Activated T-cell treated with anti-CD3 and anti-CD28 coated beads, Interleukin-2, amount 50 U/mL, for 4 hours (primary cell): ENCODE measurements around the gene DYNLL1. TPM values are rescaled to one million over a fixed set of nuclear protein-coding genes. Genes with fewer than 3 reads are reported as not detected.
A peak's percentile ranks its signal among the peaks of the same experiment; 100 is the strongest.
"Not testable (repeated sequence)": the region's sequence is repeated elsewhere in the genome, so short reads cannot be mapped to it uniquely, and the experiment has no call there.

Experiments used
- ATAC-seq, 2 donors: fragments of 200-7000 bp; cut with Tn5 transposase; one replicate each; pipeline ENCODE4 v1.10.0; 2021
- DNase-seq: peaks from one replicate; pipeline ENCODE4 v3.0.0-alpha.2; 2020
- H3K27me3 Mint-ChIP-seq: one replicate; pipeline ENCODE4 v1.8.0; 2021; ENCODE audit warnings: low read depth, mixed read lengths
- H3K36me3 Mint-ChIP-seq: one replicate; pipeline ENCODE4 v1.8.0; 2022; ENCODE audit warnings: mixed read lengths; ENCODE audit not compliant: insufficient read depth
- H3K4me1 Mint-ChIP-seq: one replicate; pipeline ENCODE4 v1.8.0; 2021; ENCODE audit warnings: low read depth, mixed read lengths
- H3K4me3 Mint-ChIP-seq: one replicate; pipeline ENCODE4 v1.8.0; 2021; ENCODE audit warnings: mild to moderate bottlenecking, moderate library complexity, mixed read lengths
- H3K9me3 Mint-ChIP-seq: one replicate; pipeline ENCODE4 v1.8.0; 2021; ENCODE audit warnings: mixed read lengths
- total RNA-seq, 3 donors: library from RNA; stranded (reverse); gene quantifications; one replicate each; pipeline ENCODE4 v1.2.1, GENCODE V29; 2021

DYNLL1 gene
- total RNA-seq, 3 donors from 2014 or later = 243 to 252 (median 248) TPM

DNA sequence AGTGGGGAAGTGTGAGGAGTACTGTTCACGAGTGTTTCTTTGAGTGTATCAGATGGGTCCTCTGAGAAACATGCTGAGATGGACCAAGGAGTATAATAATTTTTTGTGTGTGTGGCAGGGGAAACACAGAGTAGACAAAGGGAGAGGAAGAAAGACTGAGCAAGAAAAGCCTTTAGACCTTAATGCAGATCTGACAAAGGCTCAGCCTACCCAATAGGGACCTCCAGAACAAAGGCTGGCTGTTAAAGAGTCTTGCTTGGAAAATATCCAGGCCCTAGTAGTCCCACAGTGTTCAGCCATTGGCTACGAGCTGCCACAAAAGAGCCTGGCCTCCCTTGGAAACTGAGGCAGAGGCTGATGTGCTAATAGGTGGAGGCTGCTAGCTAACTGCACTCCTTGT, 19.6 kb downstream of the DYNLL1 start:
- Mint-ChIP-seq H3K9me3 (no peaks in the 10 kb centered on the region), H3K4me3 (no peak overlapping the region), H3K4me1 (no peaks in the 10 kb centered on the region), H3K27me3 (no peaks in the 10 kb centered on the region), H3K36me3 (peaks cover 18% of the 10 kb centered on the region)
- no peak for DNase-seq
- ATAC-seq = no peak

DNA sequence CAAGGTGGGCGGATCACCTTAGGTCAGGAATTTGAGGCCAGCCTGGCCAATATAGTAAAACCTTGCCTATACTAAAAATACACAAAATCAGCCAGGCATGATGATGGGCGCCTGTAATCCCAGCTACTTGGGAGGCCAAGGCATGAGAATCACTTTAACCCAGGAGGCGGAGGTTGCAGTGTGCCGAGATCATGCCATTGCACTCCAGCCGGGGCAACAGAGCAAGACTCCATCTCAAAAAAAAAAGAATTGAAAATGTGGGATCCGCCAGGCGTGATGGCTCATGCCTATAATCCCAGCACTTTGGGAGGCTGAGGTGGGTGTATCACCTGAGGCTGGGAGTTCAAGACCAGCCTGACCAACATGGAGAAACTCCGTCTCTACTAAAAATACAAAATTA, 23.4 kb downstream of the DYNLL1 start:
- DNase-seq, ATAC-seq, H3K4me3 Mint-ChIP-seq, H3K27me3 Mint-ChIP-seq, H3K4me1 Mint-ChIP-seq, H3K9me3 Mint-ChIP-seq: not testable (repeated sequence)
- peaks cover 16% of the 10 kb centered on the region for H3K36me3 Mint-ChIP-seq

DNA sequence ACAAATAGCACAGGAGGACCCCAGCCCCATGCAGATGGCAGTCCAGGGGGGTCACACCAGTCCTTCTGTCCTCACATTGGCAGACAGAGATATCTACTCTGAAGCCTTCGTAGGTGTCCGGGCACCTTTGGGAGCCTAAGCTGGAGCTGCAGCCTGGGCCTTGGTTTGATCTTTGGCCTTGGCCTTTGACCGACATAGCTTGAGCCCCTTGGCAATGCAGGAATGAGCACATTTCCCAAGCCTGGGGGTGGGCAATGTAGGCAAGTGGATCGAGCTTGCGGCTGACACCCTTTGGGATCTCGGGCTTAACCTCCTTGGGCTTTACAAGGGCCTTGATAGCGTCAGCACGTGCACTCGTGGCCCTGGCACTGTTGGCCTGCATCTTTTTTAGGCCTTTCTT, 26.7 kb downstream of the DYNLL1 start:
- DNase-seq = no peak
- Mint-ChIP-seq H3K36me3 (peaks cover 6% of the 10 kb centered on the region), H3K9me3 (no peaks in the 10 kb centered on the region), H3K4me3 (no peak overlapping the region), H3K27me3 (no peaks in the 10 kb centered on the region), H3K4me1 (peaks cover 3% of the 10 kb centered on the region)
- no peak for ATAC-seq

DNA sequence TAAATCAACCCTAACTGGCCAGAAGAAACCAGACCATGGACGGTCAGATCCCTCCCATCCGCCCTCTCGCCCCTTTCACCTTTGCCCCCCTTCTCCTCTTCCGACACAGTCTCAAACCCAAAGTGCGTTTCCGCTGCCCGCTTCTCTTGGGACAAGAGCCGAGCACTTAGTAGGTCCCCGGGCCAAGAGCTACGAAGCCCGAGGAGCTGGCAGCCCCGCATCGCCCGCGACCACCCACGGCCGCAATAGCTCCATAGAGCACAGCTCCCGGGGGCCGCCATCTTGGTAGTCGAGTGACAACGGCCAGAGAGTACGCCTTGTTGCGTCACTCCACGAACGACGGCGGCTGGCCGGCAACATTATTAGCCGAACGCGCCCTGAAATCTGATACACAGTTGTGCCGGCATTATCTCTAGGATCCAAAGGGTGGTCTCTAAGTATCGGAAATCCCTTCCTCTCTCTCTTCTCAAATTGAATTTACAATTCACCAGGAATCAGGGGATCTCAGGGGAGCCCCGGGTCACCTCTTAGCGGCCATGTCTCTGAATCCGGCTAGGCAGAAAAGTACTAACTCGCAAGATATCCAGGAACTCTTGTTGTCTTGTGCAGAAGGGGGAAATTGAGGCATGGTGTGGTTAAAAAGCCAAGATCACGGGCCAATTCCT, 33.1 kb downstream of the DYNLL1 start, which contains the start of gene COQ5:
Gene COQ5, minus strand, starts transcription at position 298 of the 665 bp plus-strand sequence. Its CDS starts 17 bp downstream, at position 281.
- peaks cover 4% of the 10 kb centered on the region for H3K36me3 Mint-ChIP-seq
- no peaks in the 10 kb centered on the region for H3K27me3 Mint-ChIP-seq
- H3K4me3 Mint-ChIP-seq = peak within 1 kb of the TSS; percentile 100
- peak; percentile 78 for DNase-seq
- H3K4me1 Mint-ChIP-seq = peaks cover 21% of the 10 kb centered on the region
- peak; percentile 97 to 98 for ATAC-seq
- no peaks in the 10 kb centered on the region for H3K9me3 Mint-ChIP-seq

DNA sequence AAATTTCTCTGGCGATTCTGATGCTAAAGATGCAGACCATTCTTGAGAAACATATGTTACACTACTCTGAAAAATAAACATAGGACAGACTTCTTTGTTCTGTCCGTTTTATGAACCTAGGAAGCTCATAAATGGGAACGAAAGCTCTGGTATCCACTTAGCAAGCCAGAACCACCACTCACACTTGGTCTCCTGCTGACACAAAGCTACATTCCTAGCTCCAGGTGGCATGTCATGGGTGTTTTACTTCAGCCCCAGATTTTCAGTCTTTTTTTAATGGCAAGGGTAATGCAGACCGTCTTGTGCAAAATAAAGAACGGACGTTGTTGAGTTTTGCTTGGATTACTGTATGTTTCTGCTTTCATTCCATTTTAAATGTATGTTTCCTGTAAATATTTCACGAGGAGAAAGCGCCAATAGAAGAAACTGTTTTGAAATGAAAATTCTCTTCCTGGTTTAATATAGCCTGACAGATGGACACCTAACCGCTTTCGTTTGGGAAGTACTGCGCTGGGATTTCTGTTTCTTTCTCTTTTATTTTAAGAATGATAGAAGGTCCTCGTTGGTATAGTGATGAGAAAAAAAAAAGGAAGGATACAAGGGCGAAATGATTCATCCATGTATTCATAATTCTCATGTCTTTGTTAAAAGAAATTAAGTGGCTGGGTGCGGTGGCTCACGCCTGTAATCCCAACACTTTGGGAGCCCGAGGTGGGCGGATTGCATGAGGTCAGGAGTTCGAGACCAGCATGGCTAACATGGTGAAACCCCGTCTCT, 33.9 kb downstream of the DYNLL1 start:
- H3K27me3 Mint-ChIP-seq = no peaks in the 10 kb centered on the region
- H3K4me3 Mint-ChIP-seq = peak overlapping the region; percentile 100
- peaks cover 4% of the 10 kb centered on the region for H3K36me3 Mint-ChIP-seq
- no peak for DNase-seq
- H3K9me3 Mint-ChIP-seq = no peaks in the 10 kb centered on the region
- peaks cover 23% of the 10 kb centered on the region for H3K4me1 Mint-ChIP-seq
- no peak for ATAC-seq

DNA sequence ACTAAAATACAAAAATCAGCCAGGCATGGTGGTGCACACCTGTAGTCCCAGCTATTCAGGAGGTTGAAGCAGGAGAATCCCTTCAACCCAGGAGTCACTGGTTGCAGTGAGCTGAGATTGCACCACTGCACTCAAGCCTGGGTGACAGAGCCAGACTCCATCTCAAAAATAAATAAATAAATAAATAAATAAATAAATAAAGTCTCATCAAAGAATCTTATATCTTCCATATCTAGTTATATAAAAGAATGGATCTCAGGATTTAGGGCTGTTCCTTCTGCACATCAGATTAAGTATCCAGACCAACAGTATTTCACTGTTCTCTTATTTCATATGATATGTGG, 34.5 kb downstream of the DYNLL1 start:
- Mint-ChIP-seq H3K4me3 (peak overlapping the region; percentile 100), H3K4me1 (peaks cover 24% of the 10 kb centered on the region)
- not testable (repeated sequence) for DNase-seq, H3K36me3 Mint-ChIP-seq, ATAC-seq, H3K9me3 Mint-ChIP-seq, H3K27me3 Mint-ChIP-seq

DNA sequence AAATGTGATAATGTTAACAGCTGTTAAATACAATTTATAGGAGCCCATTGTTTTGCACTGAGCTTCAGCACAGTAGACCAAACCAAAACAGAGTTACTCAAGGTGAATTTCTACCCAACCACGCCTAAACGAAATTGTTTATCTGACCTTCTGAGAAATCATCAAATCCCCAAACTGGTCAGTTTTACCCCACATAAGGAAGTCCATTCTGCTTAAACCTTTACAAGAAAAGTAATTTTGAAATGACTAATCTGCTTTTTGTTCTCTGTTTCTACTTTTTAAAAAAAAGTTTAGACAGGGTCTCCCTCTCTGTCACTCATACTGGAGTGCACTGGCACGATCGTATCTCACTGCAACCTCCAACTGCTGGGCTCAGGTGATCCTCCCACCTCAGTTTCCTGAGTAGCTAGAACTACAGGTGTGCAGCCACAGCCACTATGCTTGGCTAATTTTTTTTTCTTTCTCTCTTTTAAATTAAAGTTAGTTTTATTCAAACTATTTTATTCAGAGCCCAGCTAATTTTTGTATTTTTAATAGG, 36.9 kb downstream of the DYNLL1 start:
- Mint-ChIP-seq H3K27me3 (no peaks in the 10 kb centered on the region), H3K4me3 (no peak overlapping the region), H3K9me3 (no peaks in the 10 kb centered on the region), H3K4me1 (peaks cover 43% of the 10 kb centered on the region), H3K36me3 (peaks cover 4% of the 10 kb centered on the region)
- DNase-seq (no peak), ATAC-seq (no peak)

DNA sequence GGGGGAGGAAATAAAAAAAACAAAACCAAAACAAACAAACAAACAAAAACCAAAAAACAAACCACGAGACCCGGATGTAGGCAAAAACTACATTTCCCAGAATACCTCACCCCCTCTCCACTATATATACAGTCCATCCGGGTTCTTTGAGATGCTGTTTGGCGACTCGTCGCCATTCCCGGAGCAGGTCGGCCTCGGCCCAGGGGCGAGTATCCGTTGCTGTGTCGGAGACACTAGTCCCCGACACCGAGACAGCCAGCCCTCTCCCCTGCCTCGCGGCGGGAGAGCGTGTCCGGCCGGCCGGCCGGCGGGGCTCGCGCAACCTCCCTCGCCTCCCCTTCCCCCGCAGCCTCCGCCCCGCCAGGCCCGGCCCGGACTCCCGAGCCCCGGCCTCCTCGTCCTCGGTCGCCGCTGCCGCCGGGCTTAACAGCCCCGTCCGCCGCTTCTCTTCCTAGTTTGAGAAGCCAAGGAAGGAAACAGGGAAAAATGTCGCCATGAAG, 38.3 kb downstream of the DYNLL1 start, which contains the start of gene RNF10:
Gene RNF10, plus strand, starts transcription at position 154 of the 500 bp plus-strand sequence. CDS start 456 bp downstream, outside the sequence.
- Mint-ChIP-seq H3K27me3 (no peaks in the 10 kb centered on the region), H3K36me3 (peaks cover 7% of the 10 kb centered on the region), H3K4me1 (peaks cover 52% of the 10 kb centered on the region), H3K4me3 (peak within 1 kb of the TSS; percentile 95), H3K9me3 (no peaks in the 10 kb centered on the region)
- ATAC-seq (peak; percentile 75 to 76), DNase-seq (peak; percentile 60)

DNA sequence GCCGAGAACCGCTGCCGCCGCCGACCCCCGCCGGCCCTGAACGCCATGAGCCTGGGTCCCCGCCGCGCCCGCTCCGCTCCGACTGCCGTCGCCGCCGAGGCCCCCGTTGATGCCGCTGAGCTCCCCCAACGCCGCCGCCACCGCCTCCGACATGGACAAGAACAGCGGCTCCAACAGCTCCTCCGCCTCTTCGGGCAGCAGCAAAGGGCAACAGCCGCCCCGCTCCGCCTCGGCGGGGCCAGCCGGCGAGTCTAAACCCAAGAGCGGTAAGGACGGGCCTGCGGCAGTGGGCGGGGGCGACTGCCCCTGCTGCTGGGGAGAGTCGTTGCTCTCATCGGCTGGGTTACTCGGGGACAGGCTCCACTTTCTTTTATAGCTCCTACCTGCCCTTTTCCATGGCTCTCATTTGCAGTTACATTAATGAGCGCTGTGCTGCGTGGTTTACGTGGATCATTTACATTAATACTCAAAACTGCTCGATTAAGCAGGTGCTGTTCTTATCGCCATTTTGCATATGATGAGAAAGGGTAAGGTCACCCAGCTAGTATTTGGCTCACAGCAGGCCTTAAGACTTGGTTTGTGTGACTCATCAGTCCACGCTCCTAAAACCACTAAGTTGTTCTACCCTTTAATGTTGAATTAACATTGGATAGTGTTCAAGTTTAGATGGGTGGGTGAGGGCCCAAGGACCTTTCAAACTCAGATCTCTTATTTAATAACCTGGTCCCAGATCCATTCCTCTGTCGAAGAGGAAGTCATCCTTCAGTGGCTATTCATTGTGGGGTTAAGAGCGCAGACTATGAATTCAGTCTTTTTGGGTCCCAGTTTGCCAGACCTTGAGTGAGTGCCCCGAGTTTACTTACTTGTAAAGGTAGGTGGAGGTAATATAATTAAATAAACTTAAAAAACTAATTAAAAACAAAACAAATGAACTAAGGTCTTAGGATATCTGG, 39.1 kb downstream of the DYNLL1 start:
- H3K4me1 Mint-ChIP-seq = peaks cover 52% of the 10 kb centered on the region
- peak overlapping the region; percentile 95 for H3K4me3 Mint-ChIP-seq
- peaks cover 7% of the 10 kb centered on the region for H3K36me3 Mint-ChIP-seq
- H3K27me3 Mint-ChIP-seq = no peaks in the 10 kb centered on the region
- no peaks in the 10 kb centered on the region for H3K9me3 Mint-ChIP-seq
- DNase-seq = peak; percentile 27
- ATAC-seq = peak; percentile 69 to 70

DNA sequence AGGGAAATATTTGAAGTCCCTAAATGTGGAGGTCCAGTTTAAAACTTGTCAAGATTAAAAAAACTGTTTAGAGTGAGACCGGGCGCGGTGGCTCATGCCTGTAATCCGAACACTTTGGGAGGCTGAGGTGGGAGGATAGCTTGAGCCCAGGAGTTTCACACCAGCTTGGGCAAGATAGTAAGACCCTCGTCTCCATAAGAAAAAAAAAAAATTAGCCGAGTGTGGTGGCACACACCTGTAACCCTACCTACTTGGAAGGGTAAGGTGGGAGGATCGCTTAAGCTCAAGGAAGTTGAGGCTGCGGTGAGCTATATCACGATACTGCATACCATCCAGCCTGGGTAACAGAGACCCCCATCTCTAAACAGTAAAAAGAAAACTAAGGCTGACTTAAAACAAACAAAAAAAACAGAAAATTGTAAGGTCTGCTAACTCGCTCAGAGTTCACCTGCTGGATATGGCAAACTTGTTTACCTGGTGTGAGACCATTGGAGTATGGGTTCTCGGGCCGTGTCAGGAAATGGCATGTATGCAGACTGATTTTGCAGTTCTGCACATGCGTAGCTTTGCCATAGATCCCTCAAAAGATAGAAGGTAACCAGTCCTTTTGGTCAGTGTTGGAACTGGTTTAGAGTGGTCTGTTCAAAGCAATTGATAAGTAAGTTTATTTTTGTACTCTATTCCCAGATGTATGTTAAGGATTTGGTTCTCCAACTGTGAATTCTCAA, 40.3 kb downstream of the DYNLL1 start:
- Mint-ChIP-seq H3K36me3 (peaks cover 10% of the 10 kb centered on the region), H3K4me1 (peaks cover 62% of the 10 kb centered on the region), H3K4me3 (peak overlapping the region; percentile 95), H3K9me3 (no peaks in the 10 kb centered on the region), H3K27me3 (no peaks in the 10 kb centered on the region)
- DNase-seq (no peak), ATAC-seq (no peak)

DNA sequence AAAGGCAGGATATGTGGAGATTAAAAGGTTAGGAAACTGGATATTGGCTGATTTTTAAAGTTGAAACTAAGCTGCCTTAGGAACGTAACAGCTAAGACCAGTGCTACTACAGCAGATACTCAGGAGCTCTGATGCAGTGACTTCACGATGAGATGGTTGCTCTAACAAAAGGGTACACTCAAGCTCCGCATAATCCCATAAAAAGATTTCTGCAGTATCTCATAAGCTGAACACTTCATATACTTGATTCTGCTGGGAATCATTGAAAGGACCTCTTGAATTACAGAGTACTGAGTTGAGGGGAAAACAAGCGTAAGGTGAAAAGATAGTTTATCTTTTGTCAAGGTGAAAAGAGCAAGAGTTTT, 41.9 kb downstream of the DYNLL1 start:
- H3K4me3 Mint-ChIP-seq = peak overlapping the region; percentile 95
- peaks cover 62% of the 10 kb centered on the region for H3K4me1 Mint-ChIP-seq
- ATAC-seq (no peak), DNase-seq (no peak)
- H3K9me3 Mint-ChIP-seq = no peaks in the 10 kb centered on the region
- peaks cover 12% of the 10 kb centered on the region for H3K36me3 Mint-ChIP-seq
- H3K27me3 Mint-ChIP-seq = no peaks in the 10 kb centered on the region

DNA sequence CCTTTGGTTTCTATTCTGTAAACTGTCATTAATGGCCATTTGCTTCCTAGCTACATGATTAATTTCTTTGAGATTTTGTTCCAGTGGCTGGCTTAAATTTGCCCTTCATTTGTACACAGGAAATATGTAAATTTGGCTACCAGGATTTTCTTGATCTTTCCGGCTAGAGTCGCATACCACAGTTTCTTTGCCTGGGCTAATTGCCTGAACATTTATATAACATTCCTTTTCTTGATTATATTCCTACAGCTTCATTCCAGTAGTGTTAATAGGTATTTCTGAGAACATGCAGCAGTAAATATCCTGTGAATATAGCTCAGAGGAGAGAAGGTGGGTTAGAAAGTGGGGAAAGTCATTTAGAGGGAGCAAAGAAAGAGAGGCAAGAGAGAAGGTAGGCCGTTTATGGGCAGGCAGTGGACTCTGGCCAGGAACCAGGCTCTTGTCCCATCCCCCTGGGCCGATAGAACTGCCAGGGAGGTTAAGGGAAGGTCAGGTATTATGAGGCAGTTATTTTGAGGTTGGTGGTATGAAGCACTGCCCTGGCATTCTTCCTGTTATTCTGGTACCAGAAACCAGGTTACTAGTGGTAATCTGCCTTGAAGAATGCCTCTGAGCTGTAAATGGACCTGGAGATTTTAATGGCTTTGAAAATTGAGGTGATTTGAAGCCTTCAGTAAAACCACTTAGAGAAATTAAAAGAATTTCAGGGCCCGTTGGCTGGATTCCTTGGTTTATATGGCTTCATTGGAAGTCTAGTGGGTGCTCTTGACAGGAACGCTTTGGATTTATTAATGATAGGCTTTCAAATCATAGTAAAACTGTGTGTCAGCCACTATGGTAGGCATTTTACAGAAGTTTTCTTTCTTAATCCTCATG, 42.6 kb downstream of the DYNLL1 start:
- H3K4me3 Mint-ChIP-seq = peak overlapping the region; percentile 95
- H3K4me1 Mint-ChIP-seq = peaks cover 64% of the 10 kb centered on the region
- H3K27me3 Mint-ChIP-seq = no peaks in the 10 kb centered on the region
- no peaks in the 10 kb centered on the region for H3K9me3 Mint-ChIP-seq
- peaks cover 13% of the 10 kb centered on the region for H3K36me3 Mint-ChIP-seq
- ATAC-seq = no peak
- no peak for DNase-seq
